ENCODE measurements around the gene NUP210L. TPM values are rescaled to one million over a fixed set of nuclear protein-coding genes. Genes with fewer than 3 reads are reported as not detected.

NUP210L gene
- total and polyA plus RNA-seq, 2 donors from 2014 or later = 0.06 TPM; not detected in 1

DNA sequence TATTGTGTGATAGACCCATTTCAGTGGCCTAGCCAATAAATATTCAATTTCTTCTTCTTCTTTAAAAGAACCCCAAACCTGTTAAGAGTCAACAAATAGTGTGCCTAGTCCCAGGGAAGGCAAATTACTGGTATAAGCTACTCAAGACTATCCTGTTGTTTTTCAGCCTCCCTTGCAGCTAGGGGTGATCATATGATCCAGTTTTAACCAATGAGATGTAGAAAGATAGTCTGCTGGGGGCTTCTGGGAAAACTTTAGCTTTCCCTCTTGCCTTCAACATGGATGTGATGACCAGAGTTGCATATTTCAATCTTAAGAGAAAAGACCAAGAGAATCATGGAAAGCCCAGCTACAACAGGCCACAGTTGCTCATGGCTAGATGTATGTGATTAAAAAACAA is 4.7 kb upstream of the NUP210L start:
- DNase-seq = no peak
- Histone ChIP-seq H3K4me1 (ENCODE audit: control insufficient read depth in 2 of 3, insufficient read depth in 2 of 3, low read depth in 1 of 3, low read length in 3 of 3) (peaks cover 0 to under 1% (median 0%) of the 10 kb centered on the region in 3 donors), H3K9ac (ENCODE audit: low read length in 3 of 3) (no peak overlapping the region), H3K4me3 (ENCODE audit: low read length in 3 of 3) (no peak overlapping the region), H3K9me3 (ENCODE audit: control insufficient read depth in 2 of 3, insufficient read depth in 1 of 3, low read length in 3 of 3) (no peaks in the 10 kb centered on the region), H3K27ac (ENCODE audit: low read depth in 2 of 2, low read length in 2 of 2) (no peak overlapping the region), H3K36me3 (ENCODE audit: control insufficient read depth in 2 of 3, insufficient read depth in 3 of 3, low read length in 3 of 3) (peaks cover 21 to 26% (median 24%) of the 10 kb centered on the region in 3 donors), H3K27me3 (ENCODE audit: control insufficient read depth, insufficient read depth, low read length) (no peaks in the 10 kb centered on the region)
- intact Hi-C loops (cut with DNase I) = no loop called here
- TF ChIP-seq, protein P1, sequence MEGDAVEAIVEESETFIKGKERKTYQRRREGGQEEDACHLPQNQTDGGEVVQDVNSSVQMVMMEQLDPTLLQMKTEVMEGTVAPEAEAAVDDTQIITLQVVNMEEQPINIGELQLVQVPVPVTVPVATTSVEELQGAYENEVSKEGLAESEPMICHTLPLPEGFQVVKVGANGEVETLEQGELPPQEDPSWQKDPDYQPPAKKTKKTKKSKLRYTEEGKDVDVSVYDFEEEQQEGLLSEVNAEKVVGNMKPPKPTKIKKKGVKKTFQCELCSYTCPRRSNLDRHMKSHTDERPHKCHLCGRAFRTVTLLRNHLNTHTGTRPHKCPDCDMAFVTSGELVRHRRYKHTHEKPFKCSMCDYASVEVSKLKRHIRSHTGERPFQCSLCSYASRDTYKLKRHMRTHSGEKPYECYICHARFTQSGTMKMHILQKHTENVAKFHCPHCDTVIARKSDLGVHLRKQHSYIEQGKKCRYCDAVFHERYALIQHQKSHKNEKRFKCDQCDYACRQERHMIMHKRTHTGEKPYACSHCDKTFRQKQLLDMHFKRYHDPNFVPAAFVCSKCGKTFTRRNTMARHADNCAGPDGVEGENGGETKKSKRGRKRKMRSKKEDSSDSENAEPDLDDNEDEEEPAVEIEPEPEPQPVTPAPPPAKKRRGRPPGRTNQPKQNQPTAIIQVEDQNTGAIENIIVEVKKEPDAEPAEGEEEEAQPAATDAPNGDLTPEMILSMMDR (IDR thresholded peaks at IDR 0.05; ENCODE audit: borderline replicate concordance, extremely low read depth, insufficient read depth) = no peak
- FAIRE-seq = no peak

DNA sequence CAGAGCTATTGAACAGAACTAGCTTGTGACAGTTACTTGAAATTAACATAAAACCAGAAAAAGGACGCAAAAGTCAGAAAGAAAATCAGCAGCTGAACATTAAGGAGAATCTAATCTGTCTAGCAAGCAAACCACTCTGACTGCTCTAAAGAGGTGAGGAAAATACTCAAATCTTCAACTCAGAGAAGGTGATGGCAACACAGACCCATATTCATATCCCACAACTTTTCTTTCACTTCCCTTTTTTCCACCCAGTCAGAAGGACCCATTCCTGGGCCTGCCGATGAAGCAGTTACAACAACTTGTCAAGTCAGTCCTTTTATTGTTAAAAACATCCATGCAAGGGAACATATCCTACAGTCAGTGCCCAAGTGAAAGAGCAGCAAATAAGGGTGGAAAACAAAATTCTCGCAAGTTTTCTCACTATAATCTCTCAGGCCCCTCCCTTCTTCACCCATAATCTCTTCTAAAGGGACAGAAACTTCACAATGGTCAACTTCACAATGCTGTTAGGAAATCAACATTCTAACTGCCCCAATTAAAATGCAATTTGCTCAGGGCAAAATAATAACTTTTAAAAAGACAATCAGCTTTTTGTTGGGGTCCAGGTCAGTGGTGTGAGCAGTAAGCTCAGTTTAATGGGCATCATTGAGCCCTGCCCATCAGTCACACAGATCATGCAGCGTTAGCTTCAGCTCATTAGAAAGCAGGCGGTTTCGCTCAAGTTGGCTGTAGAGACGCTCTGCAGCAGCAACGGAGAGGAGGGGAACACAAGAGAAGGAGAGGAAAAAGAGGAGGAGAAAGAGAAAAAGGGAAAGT is 3.6 kb upstream of the NUP210L start:
- FAIRE-seq = no peak
- TF ChIP-seq, protein P1 (IDR thresholded peaks at IDR 0.05; ENCODE audit: borderline replicate concordance, extremely low read depth, insufficient read depth) = no peak
- intact Hi-C loops (cut with DNase I) = no loop called here
- Histone ChIP-seq H3K27ac (ENCODE audit: low read depth in 2 of 2, low read length in 2 of 2) (no peak overlapping the region), H3K4me1 (ENCODE audit: control insufficient read depth in 2 of 3, insufficient read depth in 2 of 3, low read depth in 1 of 3, low read length in 3 of 3) (peaks cover 0 to 3% (median 0%) of the 10 kb centered on the region in 3 donors), H3K9ac (ENCODE audit: low read length in 3 of 3) (no peak overlapping the region), H3K9me3 (ENCODE audit: control insufficient read depth in 2 of 3, insufficient read depth in 1 of 3, low read length in 3 of 3) (no peaks in the 10 kb centered on the region), H3K27me3 (ENCODE audit: control insufficient read depth, insufficient read depth, low read length) (no peaks in the 10 kb centered on the region), H3K36me3 (ENCODE audit: control insufficient read depth in 2 of 3, insufficient read depth in 3 of 3, low read length in 3 of 3) (peaks cover 18 to 24% (median 18%) of the 10 kb centered on the region in 3 donors), H3K4me3 (ENCODE audit: low read length in 3 of 3) (no peak overlapping the region)
- DNase-seq = no peak

DNA sequence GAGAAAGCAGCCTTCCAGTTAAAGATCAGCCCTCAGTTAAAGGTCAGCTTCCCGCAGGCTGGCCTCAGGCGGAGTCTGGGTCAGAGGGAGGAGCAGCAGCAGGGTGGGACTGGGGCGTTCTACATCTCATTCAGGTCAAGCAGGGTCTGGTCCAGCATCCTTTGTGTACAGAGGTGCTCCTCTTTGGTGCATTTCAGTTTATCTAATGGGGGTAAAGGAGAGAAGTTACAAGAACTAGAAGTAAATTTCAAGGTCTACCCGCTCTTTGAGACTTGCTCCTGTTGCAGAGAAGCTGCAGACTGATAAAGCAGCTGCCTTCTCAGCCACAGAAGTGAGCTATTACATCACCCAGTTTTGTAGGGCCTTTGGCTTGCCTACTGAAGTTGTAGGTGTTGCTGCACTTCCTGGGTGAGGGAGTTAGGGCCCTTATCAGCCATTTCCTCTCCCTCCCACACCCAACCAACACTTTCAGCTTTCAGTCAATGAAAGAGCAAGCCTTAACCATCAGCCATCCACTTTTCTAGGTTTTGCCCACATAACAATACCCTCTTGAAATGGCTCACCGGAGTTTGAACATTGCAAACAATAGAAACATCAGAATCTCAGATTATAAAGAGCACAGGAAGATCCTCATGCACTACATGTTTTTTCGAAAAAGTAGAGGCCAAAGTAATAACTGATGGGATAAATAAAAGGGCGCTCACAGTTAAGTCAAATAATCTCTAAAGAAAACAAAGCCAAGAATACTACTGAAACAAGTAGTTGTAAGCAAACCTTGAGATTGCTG is 2.8 kb upstream of the NUP210L start:
- H3K36me3 ChIP-seq (ENCODE audit: control insufficient read depth in 2 of 3, insufficient read depth in 3 of 3, low read length in 3 of 3) = peaks cover 18 to 24% (median 18%) of the 10 kb centered on the region in 3 donors
- no peaks in the 10 kb centered on the region for H3K27me3 ChIP-seq (ENCODE audit: control insufficient read depth, insufficient read depth, low read length)
- H3K4me1 ChIP-seq (ENCODE audit: control insufficient read depth in 2 of 3, insufficient read depth in 2 of 3, low read depth in 1 of 3, low read length in 3 of 3) = peaks cover 0 to 3% (median 0%) of the 10 kb centered on the region in 3 donors
- H3K4me3 ChIP-seq (ENCODE audit: low read length in 3 of 3) = no peak overlapping the region
- H3K27ac ChIP-seq (ENCODE audit: low read depth in 2 of 2, low read length in 2 of 2) = no peak overlapping the region
- no peak for FAIRE-seq
- DNase-seq = no peak
- TF ChIP-seq, protein P1 (IDR thresholded peaks at IDR 0.05; ENCODE audit: borderline replicate concordance, extremely low read depth, insufficient read depth) = no peak
- H3K9me3 ChIP-seq (ENCODE audit: control insufficient read depth in 2 of 3, insufficient read depth in 1 of 3, low read length in 3 of 3) = no peaks in the 10 kb centered on the region
- H3K9ac ChIP-seq (ENCODE audit: low read length in 3 of 3) = no peak overlapping the region
- intact Hi-C loops (cut with DNase I) = no loop called here
